GM23248 (cell line): ENCODE data around the gene DGAT2. TPM values are rescaled to one million over a fixed set of nuclear protein-coding genes. Genes with fewer than 3 reads are reported as not detected.
A peak's percentile ranks its signal among the peaks of the same experiment; 100 is the strongest.

Source experiments
- DNase-seq: peaks from one replicate; pipeline ENCODE4 v3.0.0-alpha.2; 2015
- H2AFZ ChIP-seq: fragments of 200-600 bp; sonication (generic); 2 replicates; pipeline ENCODE4 v1.6.1; 2016; ENCODE audit warnings: antibody characterized with exemption
- H3F3A ChIP-seq: fragments of 200-600 bp; sonication (generic); 2 replicates; pipeline ENCODE4 v1.6.1; 2016; ENCODE audit warnings: mild to moderate bottlenecking, antibody characterized with exemption, mixed run types; ENCODE audit not compliant: insufficient read depth
- H3K27ac ChIP-seq: fragments of 200-600 bp; sonication (generic); 2 replicates; pipeline ENCODE4 v1.5.1; 2016; ENCODE audit warnings: mild to moderate bottlenecking
- H3K27me3 ChIP-seq: fragments of 200-600 bp; sonication (generic); replicated peaks from 2 replicates; pipeline ENCODE4 v1.6.1; 2016; ENCODE audit warnings: mild to moderate bottlenecking; ENCODE audit not compliant: insufficient read depth
- H3K36me3 ChIP-seq: fragments of 200-600 bp; sonication (generic); 2 replicates; pipeline ENCODE4 v1.6.1; 2016; ENCODE audit warnings: low read depth, mild to moderate bottlenecking
- H3K4me1 ChIP-seq: fragments of 200-600 bp; sonication (generic); 2 replicates; pipeline ENCODE4 v1.6.1; 2016; ENCODE audit warnings: mild to moderate bottlenecking; ENCODE audit not compliant: insufficient read depth
- H3K4me2 ChIP-seq: fragments of 200-600 bp; sonication (generic); one replicate; pipeline ENCODE4 v1.6.1; 2016; ENCODE audit warnings: mild to moderate bottlenecking; ENCODE audit not compliant: unreplicated experiment
- H3K4me3 ChIP-seq: fragments of 200-600 bp; sonication (generic); 2 replicates; pipeline ENCODE4 v1.5.1; 2016; ENCODE audit warnings: mild to moderate bottlenecking
- H3K79me2 ChIP-seq: fragments of 200-600 bp; sonication (generic); 2 replicates; pipeline ENCODE4 v1.6.1; 2016; ENCODE audit warnings: mild to moderate bottlenecking; ENCODE audit not compliant: insufficient read depth
- H3K9ac ChIP-seq: fragments of 200-600 bp; sonication (generic); 2 replicates; pipeline ENCODE4 v1.6.1; 2016; ENCODE audit warnings: mild to moderate bottlenecking
- H3K9me2 ChIP-seq: fragments of 200-600 bp; sonication (generic); 2 replicates; pipeline ENCODE4 v1.6.1; 2016; ENCODE audit warnings: mixed run types, mild to moderate bottlenecking, moderate library complexity; ENCODE audit not compliant: insufficient read depth
- H3K9me3 ChIP-seq: fragments of 200-600 bp; sonication (generic); one replicate; pipeline ENCODE4 v1.6.1; 2017; ENCODE audit warnings: low read depth
- H4K20me1 ChIP-seq: fragments of 200-600 bp; sonication (generic); 2 replicates; pipeline ENCODE4 v1.6.0; 2016; ENCODE audit not compliant: insufficient read depth
- EZH2 ChIP-seq: fragments of 200-600 bp; sonication (generic); IDR thresholded peaks from 2 replicates; pipeline ENCODE4 v1.6.1; 2018; ENCODE audit warnings: antibody characterized with exemption, mild to moderate bottlenecking; ENCODE audit not compliant: insufficient read depth, poor library complexity, severe bottlenecking
- EZH2phosphoT487 ChIP-seq: fragments of 200-600 bp; sonication (generic); IDR thresholded peaks from 2 replicates; pipeline ENCODE4 v1.6.1; 2018; ENCODE audit warnings: antibody characterized with exemption, moderate library complexity, mild to moderate bottlenecking, low read depth; ENCODE audit not compliant: insufficient read depth
- WGBS, 2 experiments: methylation state at CpG; one replicate each; pipeline ENCODE4 v1.1.6; 2015 to 2017; ENCODE audit warnings: low lambda C conversion rate in 2 of 2, low coverage in 1 of 2; ENCODE audit errors: missing lambda C conversion rate in 2 of 2; 5-methylcytosine and 5-hydroxymethylcytosine counted together
- in situ Hi-C: fragments of 300-500 bp; cut with MboI; formaldehyde crosslinking; loops from 2 replicates; pipeline ENCODE4 v1.15.0; 2020
- polyA plus RNA-seq: library from polyadenylated mRNA; unstranded; fragments of >200 nt; fragmentation: Nextera tagmentation; extraction: Ambion mirVana; gene quantifications from 2 replicates; pipeline ENCODE4 v1.2.1, GENCODE V29; 2016
- total RNA-seq: library from RNA; depleted of rRNA; stranded (reverse); fragments of >200 nt; shearing (Covaris generic); gene quantifications from 2 replicates; pipeline ENCODE4 v1.2.3, GENCODE V29; 2014

DGAT2 gene
- total and polyA plus RNA-seq, 2 experiments from 2014 or later: 7.5 to 7.6 TPM

DNA sequence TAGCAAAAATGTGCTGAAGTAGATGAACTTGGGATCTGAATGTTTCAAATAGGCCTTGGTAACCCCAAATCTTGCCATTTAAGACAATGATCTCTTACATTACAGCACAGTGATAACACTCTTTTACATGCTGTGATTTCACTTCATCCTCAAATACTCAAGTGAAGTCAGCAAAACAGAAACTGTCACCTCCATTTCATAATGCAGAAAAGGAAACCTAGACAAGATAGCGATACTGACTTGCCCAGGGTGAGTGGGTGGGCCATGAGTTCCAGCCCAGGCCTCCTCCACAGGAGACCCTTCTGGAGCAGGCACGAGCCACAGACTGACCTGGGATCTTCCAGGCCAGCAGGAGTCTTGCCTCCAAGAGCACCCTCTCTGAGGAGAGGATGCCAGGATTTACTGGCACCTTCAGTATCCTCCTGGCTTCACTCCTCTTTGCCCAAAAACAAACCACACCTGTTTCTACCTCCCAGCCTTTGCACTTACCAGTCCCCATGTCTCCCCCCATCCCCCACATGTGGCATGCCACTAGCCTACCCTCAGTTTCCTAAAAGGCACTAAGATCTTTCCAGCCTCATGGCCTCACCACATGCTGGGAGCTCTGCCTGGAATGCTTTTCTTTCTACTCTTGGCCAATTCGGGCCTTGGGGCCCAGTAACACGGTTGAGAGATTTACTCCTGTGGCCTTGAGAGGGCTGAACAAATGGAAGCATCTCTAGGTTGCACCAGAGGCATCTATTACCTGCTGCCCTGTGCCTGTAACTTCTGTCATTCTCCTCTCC lies 1.9 kb upstream of the DGAT2 start:
- Histone ChIP-seq H3K9me2 (no peaks in the 10 kb centered on the region), H3F3A (peaks cover 21% of the 10 kb centered on the region), H4K20me1 (no peaks in the 10 kb centered on the region), H2AFZ (no peak overlapping the region), H3K9ac (no peak overlapping the region), H3K27ac (no peak overlapping the region), H3K79me2 (no peaks in the 10 kb centered on the region), H3K27me3 (no peaks in the 10 kb centered on the region), H3K9me3 (no peaks in the 10 kb centered on the region), H3K4me3 (no peak overlapping the region), H3K4me2 (no peak overlapping the region), H3K36me3 (no peaks in the 10 kb centered on the region), H3K4me1 (peaks cover 23% of the 10 kb centered on the region)
- no peak for DNase-seq
- 72 to 74% methylated on average over 4 of the region's 4 CpGs for WGBS, 2 experiments
- in situ Hi-C loops: no loop called here
- TF ChIP-seq EZH2phosphoT487: no peak
- TF ChIP-seq EZH2: no peak

DNA sequence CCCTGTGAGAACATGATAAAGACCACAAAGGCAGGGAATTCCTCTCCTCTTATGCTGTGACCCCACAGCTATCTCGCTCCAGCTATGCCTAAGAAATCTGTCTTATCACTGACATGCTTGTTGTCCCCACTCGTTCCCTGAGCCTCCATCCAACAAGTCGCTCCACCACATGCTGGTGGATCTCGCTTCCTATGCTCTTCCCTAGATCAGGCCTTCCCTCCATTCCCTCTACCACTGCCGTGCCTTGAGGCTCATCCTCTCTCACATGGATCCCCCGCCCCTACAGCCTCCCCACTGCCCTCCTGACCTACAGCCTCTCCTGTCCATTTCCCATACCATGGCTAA lies 1.4 kb upstream of the DGAT2 start:
- Histone ChIP-seq H3K79me2 (no peaks in the 10 kb centered on the region), H4K20me1 (no peaks in the 10 kb centered on the region), H2AFZ (no peak overlapping the region), H3K9ac (no peak overlapping the region), H3K36me3 (no peaks in the 10 kb centered on the region), H3K4me2 (no peak overlapping the region), H3K9me3 (no peaks in the 10 kb centered on the region), H3K9me2 (no peaks in the 10 kb centered on the region), H3K27me3 (no peaks in the 10 kb centered on the region), H3K4me3 (no peak overlapping the region), H3F3A (peaks cover 16% of the 10 kb centered on the region), H3K4me1 (peaks cover 25% of the 10 kb centered on the region), H3K27ac (no peak overlapping the region)
- in situ Hi-C loops: no loop called here
- 92 to 94% methylated on average over 6 of the region's 6 CpGs for WGBS, 2 experiments
- no peak for DNase-seq
- no peak for TF ChIP-seq EZH2phosphoT487
- TF ChIP-seq EZH2: no peak

DNA sequence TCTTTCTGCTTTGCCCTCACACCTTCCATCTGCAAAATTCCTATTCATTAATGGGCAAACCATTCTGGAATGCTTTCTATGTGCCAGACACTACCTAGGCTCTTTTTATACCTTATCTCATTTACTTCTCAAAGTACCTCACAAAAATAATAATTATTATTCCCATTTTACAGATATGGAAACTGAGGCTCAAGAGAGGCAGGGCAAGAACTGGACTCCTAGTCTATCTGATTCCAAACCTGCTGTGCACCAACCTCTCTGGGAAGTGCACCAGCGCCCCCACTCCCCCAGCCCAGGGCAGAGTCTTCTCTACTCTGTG lies 826 bp upstream of the DGAT2 start:
- Histone ChIP-seq H3K79me2 (no peaks in the 10 kb centered on the region), H3K36me3 (no peaks in the 10 kb centered on the region), H4K20me1 (no peaks in the 10 kb centered on the region), H3K4me2 (peak overlapping the region; percentile 82), H3K9me2 (no peaks in the 10 kb centered on the region), H3K27ac (no peak overlapping the region), H3K4me3 (peak overlapping the region; percentile 72), H3K27me3 (no peaks in the 10 kb centered on the region), H3K9me3 (no peaks in the 10 kb centered on the region), H3F3A (peaks cover 16% of the 10 kb centered on the region), H3K9ac (peak overlapping the region; percentile 79), H3K4me1 (peaks cover 19% of the 10 kb centered on the region), H2AFZ (peak overlapping the region; percentile 75)
- in situ Hi-C loops: no loop called here
- TF ChIP-seq EZH2 (no peak), EZH2phosphoT487 (no peak)
- 78 to 85% methylated on average over 1 of the region's 1 CpG for WGBS, 2 experiments
- DNase-seq: no peak

DNA sequence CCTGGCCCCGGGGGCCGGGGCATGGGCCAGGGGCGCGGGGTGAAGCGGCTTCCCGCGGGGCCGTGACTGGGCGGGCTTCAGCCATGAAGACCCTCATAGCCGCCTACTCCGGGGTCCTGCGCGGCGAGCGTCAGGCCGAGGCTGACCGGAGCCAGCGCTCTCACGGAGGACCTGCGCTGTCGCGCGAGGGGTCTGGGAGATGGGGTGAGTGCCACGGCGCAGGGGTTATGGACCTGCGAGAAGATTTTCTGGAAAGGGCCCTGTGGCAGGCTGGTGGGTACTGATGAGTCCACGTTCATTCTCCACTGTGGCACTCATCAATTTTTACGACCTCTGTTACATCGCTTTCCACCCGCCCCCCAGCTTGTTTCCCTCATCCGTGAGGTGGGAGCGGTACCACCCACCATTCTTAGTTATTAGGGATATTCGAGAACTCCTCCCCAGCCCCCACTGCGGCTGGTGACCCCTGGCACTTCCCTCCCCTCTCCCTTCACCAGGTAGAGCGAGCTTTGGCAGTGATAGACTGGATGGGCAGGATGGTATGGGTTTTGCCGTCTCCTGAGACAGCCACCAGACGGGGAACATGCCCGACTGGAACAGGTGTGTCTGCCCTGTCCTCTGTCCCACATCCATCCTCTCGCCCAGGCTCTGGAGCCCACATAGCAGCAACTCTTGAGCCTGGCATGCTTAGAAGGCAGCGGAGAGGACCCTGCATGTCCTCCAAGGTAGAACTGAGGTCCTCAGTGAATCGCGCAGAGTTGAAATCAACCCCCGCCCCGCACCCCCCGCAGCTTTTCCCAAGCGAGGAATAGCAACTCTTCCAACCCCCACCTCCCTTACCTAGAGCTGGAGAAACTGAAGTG lies 562 bp downstream of the DGAT2 start:
- Histone ChIP-seq H3F3A (peaks cover 16% of the 10 kb centered on the region), H3K36me3 (no peaks in the 10 kb centered on the region), H3K9me2 (no peaks in the 10 kb centered on the region), H3K27ac (no peak overlapping the region), H4K20me1 (no peaks in the 10 kb centered on the region), H3K9ac (peak overlapping the region; percentile 79), H3K9me3 (no peaks in the 10 kb centered on the region), H3K27me3 (no peaks in the 10 kb centered on the region), H3K4me1 (peaks cover 14% of the 10 kb centered on the region), H3K4me2 (peak overlapping the region; percentile 82), H2AFZ (peak overlapping the region; percentile 75), H3K4me3 (peak overlapping the region; percentile 72), H3K79me2 (no peaks in the 10 kb centered on the region)
- no peak for TF ChIP-seq EZH2phosphoT487
- TF ChIP-seq EZH2: no peak
- DNase-seq: peak; percentile 16
- WGBS, 2 experiments: 26 to 34% methylated on average over 35 to 37 of the region's 46 CpGs
- in situ Hi-C loops: no loop called here
